Upper lobe of left lung (tissue), 6 donors: ENCODE data around the gene SLC44A5. TPM values are rescaled to one million over a fixed set of nuclear protein-coding genes. Genes with fewer than 3 reads are reported as not detected.
"Not testable (repeated sequence)": the region's sequence is repeated elsewhere in the genome, so short reads cannot be mapped to it uniquely, and the experiment has no call there.

ENCODE experiments used
- ATAC-seq, 2 donors: fragments of 200-7000 bp; cut with Tn5 transposase; one replicate each; pipeline ENCODE4 v1.9.1; 2022; ENCODE audit warnings: mild to moderate bottlenecking in 2 of 2, moderate library complexity in 2 of 2; ENCODE audit not compliant: low FRiP score in 2 of 2
- DNase-seq, 2 donors: peaks; one replicate each; pipeline ENCODE4 v3.0.0-alpha.2; 2019 to 2020
- H3K27ac ChIP-seq, 4 donors: fragments of 200-600 bp; sonication (generic); one replicate each; pipeline ENCODE4 v1.5.1; 2016 to 2019
- H3K27me3 ChIP-seq, 4 donors: fragments of 200-600 bp; sonication (generic); one replicate each; pipeline ENCODE4 v1.5.1; 2017 to 2019
- H3K36me3 ChIP-seq, 4 donors: fragments of 200-600 bp; sonication (generic); one replicate each; pipeline ENCODE4 v1.5.1; 2016 to 2019
- H3K4me1 ChIP-seq, 4 donors: fragments of 200-600 bp; sonication (generic); one replicate each; pipeline ENCODE4 v1.5.1; 2018 to 2019
- H3K4me3 ChIP-seq, 4 donors: fragments of 200-600 bp; sonication (generic); one replicate each; pipeline ENCODE4 v1.5.1; 2017 to 2019; ENCODE audit warnings: mild to moderate bottlenecking in 2 of 4, moderate library complexity in 1 of 4
- H3K9me3 ChIP-seq, 4 donors: fragments of 200-600 bp; sonication (generic); one replicate each; pipeline ENCODE4 v1.5.1; 2018 to 2019
- EP300 ChIP-seq, 4 donors: sonication (generic); formaldehyde crosslinking; IDR thresholded peaks; one replicate each; pipeline ENCODE4 v1.5.1; 2017; ENCODE audit warnings: antibody characterized with exemption in 4 of 4, control low read depth in 2 of 4
- POLR2A ChIP-seq, 4 donors: fragments of 450-650 bp; IDR thresholded peaks; one replicate each; pipeline ENCODE4 v1.5.1; 2016 to 2017; ENCODE audit warnings: antibody characterized with exemption in 4 of 4, mild to moderate bottlenecking in 2 of 4
- POLR2AphosphoS5 ChIP-seq, 2 donors: sonication (generic); formaldehyde crosslinking; IDR thresholded peaks; one replicate each; pipeline ENCODE4 v1.5.1; 2017; ENCODE audit warnings: antibody characterized with exemption in 2 of 2
- WGBS, 2 donors: methylation state at CpG; one replicate each; pipeline ENCODE4 v1.1.5; 2017 to 2018; 5-methylcytosine and 5-hydroxymethylcytosine counted together
- total RNA-seq, 6 donors: library from RNA; depleted of rRNA in 4 of 6; stranded (reverse); fragments of >200 nt in 4 of 6; gene quantifications; one replicate each; pipeline versions ENCODE4 v1.1.0 to v1.2.1, GENCODE V29; 2016 to 2021
- TF ChIP-seq, protein P1 (sequence below), 6 experiments: fragments of 450-650 bp in 4 of 6; fragments of 200-600 bp in 2 of 6; sonication (generic) in 2 of 6; IDR thresholded peaks; one replicate each; pipeline ENCODE4 v1.5.1; 2016 to 2019; ENCODE audit warnings: antibody characterized with exemption in 6 of 6
- donor health status: DM: no; HTN: no; CAD: no; lungs with moderate emphysema.
- donor health status: DM: no; HTN: yes; CAD: no; lungs with severe emphysema.

Gene SLC44A5
- total RNA-seq, 6 donors from 2014 or later = 0.11 to 4.2 (median 0.40) TPM; not detected in 1

DNA sequence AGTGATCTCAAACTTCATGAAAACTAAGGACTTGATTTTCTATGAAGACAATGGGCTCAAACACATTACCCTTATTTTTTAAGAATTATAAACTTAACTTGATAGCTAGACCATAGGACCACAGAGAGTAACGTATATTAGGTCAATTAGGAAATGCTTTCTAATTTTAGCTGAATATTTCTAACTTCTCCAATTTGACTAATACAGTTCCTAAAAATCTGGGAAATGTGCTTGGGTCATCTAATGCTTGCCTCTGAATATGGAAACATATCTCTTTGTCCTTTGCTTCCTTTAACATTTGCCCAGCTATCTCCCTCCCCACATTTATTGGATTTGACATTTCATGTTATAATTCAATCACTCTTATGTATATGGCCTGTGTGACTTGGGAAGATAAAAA, 335.3 kb downstream of the SLC44A5 start:
- 46 to 48% methylated on average over 1 of the region's 1 CpG for WGBS, 2 donors
- ATAC-seq = no peak
- Histone ChIP-seq H3K9me3 (no peaks in the 10 kb centered on the region), H3K4me1 (no peaks in the 10 kb centered on the region), H3K27me3 (no peaks in the 10 kb centered on the region), H3K36me3 (no peaks in the 10 kb centered on the region), H3K27ac (no peak overlapping the region), H3K4me3 (no peak overlapping the region)
- TF ChIP-seq, protein P1, sequence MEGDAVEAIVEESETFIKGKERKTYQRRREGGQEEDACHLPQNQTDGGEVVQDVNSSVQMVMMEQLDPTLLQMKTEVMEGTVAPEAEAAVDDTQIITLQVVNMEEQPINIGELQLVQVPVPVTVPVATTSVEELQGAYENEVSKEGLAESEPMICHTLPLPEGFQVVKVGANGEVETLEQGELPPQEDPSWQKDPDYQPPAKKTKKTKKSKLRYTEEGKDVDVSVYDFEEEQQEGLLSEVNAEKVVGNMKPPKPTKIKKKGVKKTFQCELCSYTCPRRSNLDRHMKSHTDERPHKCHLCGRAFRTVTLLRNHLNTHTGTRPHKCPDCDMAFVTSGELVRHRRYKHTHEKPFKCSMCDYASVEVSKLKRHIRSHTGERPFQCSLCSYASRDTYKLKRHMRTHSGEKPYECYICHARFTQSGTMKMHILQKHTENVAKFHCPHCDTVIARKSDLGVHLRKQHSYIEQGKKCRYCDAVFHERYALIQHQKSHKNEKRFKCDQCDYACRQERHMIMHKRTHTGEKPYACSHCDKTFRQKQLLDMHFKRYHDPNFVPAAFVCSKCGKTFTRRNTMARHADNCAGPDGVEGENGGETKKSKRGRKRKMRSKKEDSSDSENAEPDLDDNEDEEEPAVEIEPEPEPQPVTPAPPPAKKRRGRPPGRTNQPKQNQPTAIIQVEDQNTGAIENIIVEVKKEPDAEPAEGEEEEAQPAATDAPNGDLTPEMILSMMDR (IDR thresholded peaks at IDR 0.05) = no peak
- no peak for TF ChIP-seq EP300 (IDR thresholded peaks at IDR 0.05)
- TF ChIP-seq POLR2A (IDR thresholded peaks at IDR 0.05) = no peak
- TF ChIP-seq POLR2AphosphoS5 (IDR thresholded peaks at IDR 0.05) = no peak
- DNase-seq = no peak

GRCh38 chr1:75274920-75275506, 335.9 kb downstream of the SLC44A5 start:
- H3K27me3 ChIP-seq = no peaks in the 10 kb centered on the region
- no peak overlapping the region for H3K27ac ChIP-seq
- ATAC-seq (no peak), DNase-seq (no peak)
- no peaks in the 10 kb centered on the region for H3K36me3 ChIP-seq
- no peaks in the 10 kb centered on the region for H3K4me1 ChIP-seq
- TF ChIP-seq POLR2AphosphoS5 (IDR thresholded peaks at IDR 0.05) (no peak), EP300 (IDR thresholded peaks at IDR 0.05) (no peak), POLR2A (IDR thresholded peaks at IDR 0.05) (no peak)
- TF ChIP-seq, protein P1 (IDR thresholded peaks at IDR 0.05) = no peak
- no peaks in the 10 kb centered on the region for H3K9me3 ChIP-seq
- no peak overlapping the region for H3K4me3 ChIP-seq

GRCh38 chr1:75273110-75273509, 337.8 kb downstream of the SLC44A5 start:
- H3K27ac ChIP-seq = no peak overlapping the region
- TF ChIP-seq EP300 (IDR thresholded peaks at IDR 0.05) (no peak), POLR2AphosphoS5 (IDR thresholded peaks at IDR 0.05) (no peak), POLR2A (IDR thresholded peaks at IDR 0.05) (no peak)
- TF ChIP-seq, protein P1 (IDR thresholded peaks at IDR 0.05) = no peak
- H3K36me3 ChIP-seq = no peaks in the 10 kb centered on the region
- H3K27me3 ChIP-seq = no peaks in the 10 kb centered on the region
- 67 to 70% methylated on average over 2 of the region's 2 CpGs for WGBS, 2 donors
- no peaks in the 10 kb centered on the region for H3K9me3 ChIP-seq
- DNase-seq (no peak), ATAC-seq (no peak)
- H3K4me3 ChIP-seq = no peak overlapping the region
- no peaks in the 10 kb centered on the region for H3K4me1 ChIP-seq

DNA sequence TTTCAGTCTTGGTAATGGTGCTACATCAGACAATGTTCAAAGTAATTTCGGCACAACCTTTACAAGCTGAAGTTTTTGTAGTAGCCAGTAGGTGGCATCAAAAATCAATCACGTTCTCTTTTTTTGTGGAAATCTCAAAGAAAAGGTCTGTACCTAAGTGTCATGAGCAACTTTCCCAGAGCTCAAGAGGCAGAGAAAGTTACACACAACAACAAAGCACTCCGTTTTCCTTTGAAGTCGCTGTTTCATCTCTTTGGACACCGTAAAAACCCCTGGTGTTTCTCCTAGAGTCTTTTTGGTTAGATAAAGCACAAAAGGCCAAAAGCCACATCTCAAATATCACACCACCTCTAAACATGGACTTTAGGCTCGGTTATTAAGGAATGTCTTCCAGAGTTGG, 345.1 kb downstream of the SLC44A5 start:
- no peak overlapping the region for H3K27ac ChIP-seq
- no peaks in the 10 kb centered on the region for H3K4me1 ChIP-seq
- no peak overlapping the region for H3K4me3 ChIP-seq
- H3K36me3 ChIP-seq = no peaks in the 10 kb centered on the region
- ATAC-seq (peak in 1 of 2 donors; percentile 47), DNase-seq (no peak)
- H3K27me3 ChIP-seq = no peaks in the 10 kb centered on the region
- no peaks in the 10 kb centered on the region for H3K9me3 ChIP-seq
- WGBS, 2 donors = 10 to 12% methylated on average over 6 of the region's 6 CpGs
- TF ChIP-seq EP300 (IDR thresholded peaks at IDR 0.05) (no peak), POLR2AphosphoS5 (IDR thresholded peaks at IDR 0.05) (no peak), POLR2A (IDR thresholded peaks at IDR 0.05) (no peak)
- TF ChIP-seq, protein P1 (IDR thresholded peaks at IDR 0.05) = peak in 3 of 6 experiments; percentile 38 to 52 (median 47)

- TF ChIP-seq POLR2AphosphoS5 (IDR thresholded peaks at IDR 0.05) (no peak), POLR2A (IDR thresholded peaks at IDR 0.05) (no peak), EP300 (IDR thresholded peaks at IDR 0.05) (no peak)
- TF ChIP-seq, protein P1 (IDR thresholded peaks at IDR 0.05) = no peak
- H3K9me3 ChIP-seq = no peaks in the 10 kb centered on the region
- no peaks in the 10 kb centered on the region for H3K36me3 ChIP-seq
- no peaks in the 10 kb centered on the region for H3K27me3 ChIP-seq
- WGBS, 2 donors = 31 to 38% methylated on average over 1 of the region's 1 CpG
- H3K4me3 ChIP-seq = no peak overlapping the region
- H3K27ac ChIP-seq = no peak overlapping the region
- H3K4me1 ChIP-seq = no peaks in the 10 kb centered on the region
- DNase-seq (no peak), ATAC-seq (no peak)
These were observed 346.8 kb downstream of the SLC44A5 start for GRCh38 chr1:75264112-75264511.

DNA sequence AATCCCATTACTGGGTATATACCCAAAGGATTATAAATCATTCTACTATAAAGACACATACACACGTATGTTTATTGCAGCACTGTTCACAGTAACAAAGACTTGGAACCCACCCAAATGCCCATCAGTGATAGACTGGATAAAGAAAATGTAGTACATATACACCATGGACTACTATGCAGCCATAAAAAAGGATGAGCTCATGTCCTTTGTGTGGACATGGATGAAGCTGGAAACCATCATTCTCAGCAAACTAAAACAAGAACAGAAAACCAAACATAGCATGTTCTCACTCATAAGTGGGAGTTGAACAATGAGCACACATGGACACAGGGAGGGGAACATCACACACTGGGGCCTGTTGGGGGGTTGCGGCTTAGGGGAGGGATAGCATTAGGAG, 347.3 kb downstream of the SLC44A5 start:
- H3K27me3 ChIP-seq, H3K4me3 ChIP-seq, H3K27ac ChIP-seq, ATAC-seq, DNase-seq, H3K36me3 ChIP-seq, H3K4me1 ChIP-seq, H3K9me3 ChIP-seq: not testable (repeated sequence)
- WGBS, 2 donors = 83 to 89% methylated on average over 2 of the region's 2 CpGs

DNA sequence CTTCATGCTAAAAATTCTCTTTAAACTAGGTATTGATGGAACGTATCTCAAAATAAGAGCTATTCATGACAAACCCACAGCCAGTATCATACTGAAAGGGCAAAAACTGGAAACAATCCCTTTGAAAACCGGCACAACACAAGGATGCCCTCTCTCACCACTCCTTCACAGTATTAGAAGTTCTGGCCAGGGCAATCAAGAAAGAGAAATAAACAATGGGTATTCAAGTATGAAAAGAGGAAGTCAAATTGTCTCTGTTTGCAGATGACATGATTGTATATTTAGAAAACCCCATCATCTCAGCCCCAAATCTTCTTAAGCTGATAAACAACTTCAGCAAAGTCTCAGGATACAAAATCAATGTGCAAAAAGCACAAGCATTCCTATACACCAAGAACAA, 349.0 kb downstream of the SLC44A5 start:
- 74 to 82% methylated on average over 2 of the region's 2 CpGs for WGBS, 2 donors
- H3K4me1 ChIP-seq, ATAC-seq, H3K27me3 ChIP-seq, DNase-seq, H3K27ac ChIP-seq, H3K9me3 ChIP-seq, H3K4me3 ChIP-seq, H3K36me3 ChIP-seq: not testable (repeated sequence)
